Heart left ventricle (tissue), 16 donors: ENCODE results near the gene RGL1. TPM values are rescaled to one million over a fixed set of nuclear protein-coding genes. Genes with fewer than 3 reads are reported as not detected.
A peak's percentile ranks its signal among the peaks of the same experiment; 100 is the strongest.

ENCODE experiments used
- ATAC-seq, 4 donors: fragments of 200-7000 bp; cut with Tn5 transposase; one replicate each; pipeline ENCODE4 v1.9.1; 2020 to 2022; ENCODE audit warnings: moderate library complexity in 4 of 4, mild to moderate bottlenecking in 3 of 4, moderate number of reproducible peaks in 1 of 4
- DNase-seq, 5 donors: peaks; one replicate each; pipeline ENCODE4 v3.0.0-alpha.2; 2020
- H3K27ac ChIP-seq, 12 donors: fragments of 200-600 bp; sonication (generic) in 4 of 12; one replicate each; pipeline versions ENCODE4 v1.5.0 to v1.8.0; 2016 to 2022; ENCODE audit warnings: mild to moderate bottlenecking in 2 of 12
- H3K27me3 ChIP-seq, 9 donors: fragments of 200-600 bp; sonication (generic) in 2 of 9; one replicate each; pipeline versions ENCODE4 v1.5.1 to v1.8.0; 2016 to 2022; ENCODE audit warnings: mild to moderate bottlenecking in 3 of 9
- H3K36me3 ChIP-seq, 9 donors: fragments of 200-600 bp; sonication (generic) in 2 of 9; one replicate each; pipeline versions ENCODE4 v1.5.0 to v1.8.0; 2018 to 2022; ENCODE audit warnings: mild to moderate bottlenecking in 2 of 9
- H3K4me1 ChIP-seq, 12 donors: fragments of 200-600 bp; sonication (generic) in 4 of 12; one replicate each; pipeline versions ENCODE4 v1.5.0 to v1.8.0; 2016 to 2022; ENCODE audit warnings: mild to moderate bottlenecking in 3 of 12
- H3K4me3 ChIP-seq, 12 donors: fragments of 200-600 bp; sonication (generic) in 4 of 12; one replicate each; pipeline versions ENCODE4 v1.5.0 to v1.8.0; 2017 to 2022; ENCODE audit warnings: mild to moderate bottlenecking in 9 of 12, moderate library complexity in 4 of 12
- H3K9me3 ChIP-seq, 12 donors: fragments of 200-600 bp; sonication (generic) in 4 of 12; one replicate each; pipeline versions ENCODE4 v1.5.0 to v1.8.0; 2016 to 2022; ENCODE audit warnings: mild to moderate bottlenecking in 1 of 12
- POLR2A ChIP-seq, 2 donors: fragments of 450-650 bp; IDR thresholded peaks; one replicate each; pipeline ENCODE4 v1.6.1; 2017; ENCODE audit warnings: antibody characterized with exemption in 2 of 2, mild to moderate bottlenecking in 2 of 2, moderate library complexity in 2 of 2
- WGBS, 4 donors: extraction: QIAGEN DNeasy Blood & Tissue Kit in 2 of 4; methylation state at CpG; one replicate each; pipeline versions ENCODE4 v1.1.5 to v1.1.7; 2013 to 2018; 5-methylcytosine and 5-hydroxymethylcytosine counted together
- intact Hi-C, 10 donors: fragments of 100-400 bp; cut with DNase I; formaldehyde crosslinking; loops; one replicate each; pipeline versions ENCODE4 v1.11.1 to v1.14.2; 2022
- polyA plus RNA-seq, 2 donors: library from polyadenylated mRNA; stranded (reverse); fragments of 200-250 nt; gene quantifications; one replicate each; pipeline ENCODE4 v1.2.3, GENCODE V29; 2013
- total RNA-seq, 9 donors: library from RNA; depleted of rRNA in 2 of 9; stranded (reverse); fragments of >200 nt in 2 of 9; fragmentation: NEBNext Ultra II Directional in 3 of 9; extraction: Animal tissue kit (Norgen Biotek cat#: 25700) in 3 of 9; gene quantifications; one replicate each; pipeline versions ENCODE4 v1.1.0 to v1.2.4, GENCODE V29; 2016 to 2023
- TF ChIP-seq, protein P1 (sequence below), 12 donors: fragments of 200-600 bp; sonication (generic) in 4 of 12; IDR thresholded peaks; one replicate each; pipeline versions ENCODE4 v1.5.0 to v1.8.0; 2018 to 2022; ENCODE audit warnings: antibody characterized with exemption in 12 of 12, mild to moderate bottlenecking in 5 of 12
- donor health status: ischemic (EF 13 %, LVEDD 7.1; RV severe dilation, severe dysfunction).
- donor health status: healthy with polysubstance abuse.
- donor health status: DM: no; HTN: yes; CAD: no.
- donor health status: DM: no; HTN: no; CAD: no.
- donor health status: ischemic (EF 25% LVEDD 6.9; RV normal size, moderate dysfunction).
- donor health status: ischemic (EF 25% LVEDD 5.7; RV mildly dilated, moderate dysfunction).
- donor health status: healthy.
- donor health status: DM: yes; HTN: yes; CAD: no.
- donor health status: ischemic (EF 35%, LVEDD 5.7; RV mildly dilated, moderate dysfunction).
- donor health status: nonischemic (EF 11% LVEDD 7.7; RV severe dilation, severe dysfunction).
- donor health status: DM: yes; HTN: yes; CAD: no.
- donor health status: PGD.
- donor health status: ischemic (EF 29% LVEDD 5.4; RV normal size, mild dysfunction).
- donor health status: nonischemic (EF 23%, LVEDD 6.1; RV moderate dilation, normal function).

The RGL1 gene
- total and polyA plus RNA-seq, 11 donors, result 5.6 to 50.6 (median 15.5) TPM

DNA sequence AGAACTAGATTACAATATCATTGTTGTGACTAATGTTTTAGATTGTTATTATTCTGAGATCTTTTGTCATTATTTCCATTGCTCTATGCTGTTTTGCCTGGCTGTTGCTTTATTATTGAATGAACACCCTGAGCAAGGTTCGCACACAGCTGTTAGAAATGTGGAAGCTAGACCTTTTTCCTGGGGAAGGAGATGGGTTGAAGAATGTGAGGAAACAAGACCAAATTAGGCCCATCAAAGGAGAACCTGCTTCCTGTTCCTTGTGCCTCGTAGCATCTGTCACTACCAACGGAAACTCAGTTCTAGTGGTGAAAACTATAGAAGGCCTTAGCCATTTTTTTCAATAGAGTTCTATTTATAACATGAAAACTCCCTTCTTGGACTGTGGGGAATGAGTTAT is 68.7 kb downstream of the RGL1 start:
- DNase-seq (no peak), ATAC-seq (peak in 3 of 4 donors; percentile 20 to 46 (median 31))
- 26 to 34% (median 31%) methylated on average over 3 of the region's 3 CpGs for WGBS, 4 donors
- intact Hi-C loops, result loop anchor here in 4 of 10 donors (2.0 to 10.0 kb wide), 4 partner anchors 27 to 69 kb away; partner anchors contain the start of gene RGL1 (in 2 of the 4)
- H3K27ac ChIP-seq, result peak overlapping the region in 11 of 12 donors; percentile 14 to 84 (median 70)
- H3K9me3 ChIP-seq, result no peaks in the 10 kb centered on the region
- H3K4me1 ChIP-seq, result peaks cover 20 to 96% (median 71%) of the 10 kb centered on the region in 12 donors
- H3K36me3 ChIP-seq, result peaks cover 0 to 7% (median 0%) of the 10 kb centered on the region in 9 donors
- H3K4me3 ChIP-seq, result no peak overlapping the region
- H3K27me3 ChIP-seq, result no peaks in the 10 kb centered on the region
- TF ChIP-seq POLR2A (IDR thresholded peaks at IDR 0.05), result no peak
- TF ChIP-seq, protein P1, sequence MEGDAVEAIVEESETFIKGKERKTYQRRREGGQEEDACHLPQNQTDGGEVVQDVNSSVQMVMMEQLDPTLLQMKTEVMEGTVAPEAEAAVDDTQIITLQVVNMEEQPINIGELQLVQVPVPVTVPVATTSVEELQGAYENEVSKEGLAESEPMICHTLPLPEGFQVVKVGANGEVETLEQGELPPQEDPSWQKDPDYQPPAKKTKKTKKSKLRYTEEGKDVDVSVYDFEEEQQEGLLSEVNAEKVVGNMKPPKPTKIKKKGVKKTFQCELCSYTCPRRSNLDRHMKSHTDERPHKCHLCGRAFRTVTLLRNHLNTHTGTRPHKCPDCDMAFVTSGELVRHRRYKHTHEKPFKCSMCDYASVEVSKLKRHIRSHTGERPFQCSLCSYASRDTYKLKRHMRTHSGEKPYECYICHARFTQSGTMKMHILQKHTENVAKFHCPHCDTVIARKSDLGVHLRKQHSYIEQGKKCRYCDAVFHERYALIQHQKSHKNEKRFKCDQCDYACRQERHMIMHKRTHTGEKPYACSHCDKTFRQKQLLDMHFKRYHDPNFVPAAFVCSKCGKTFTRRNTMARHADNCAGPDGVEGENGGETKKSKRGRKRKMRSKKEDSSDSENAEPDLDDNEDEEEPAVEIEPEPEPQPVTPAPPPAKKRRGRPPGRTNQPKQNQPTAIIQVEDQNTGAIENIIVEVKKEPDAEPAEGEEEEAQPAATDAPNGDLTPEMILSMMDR (IDR thresholded peaks at IDR 0.05), result no peak

DNA sequence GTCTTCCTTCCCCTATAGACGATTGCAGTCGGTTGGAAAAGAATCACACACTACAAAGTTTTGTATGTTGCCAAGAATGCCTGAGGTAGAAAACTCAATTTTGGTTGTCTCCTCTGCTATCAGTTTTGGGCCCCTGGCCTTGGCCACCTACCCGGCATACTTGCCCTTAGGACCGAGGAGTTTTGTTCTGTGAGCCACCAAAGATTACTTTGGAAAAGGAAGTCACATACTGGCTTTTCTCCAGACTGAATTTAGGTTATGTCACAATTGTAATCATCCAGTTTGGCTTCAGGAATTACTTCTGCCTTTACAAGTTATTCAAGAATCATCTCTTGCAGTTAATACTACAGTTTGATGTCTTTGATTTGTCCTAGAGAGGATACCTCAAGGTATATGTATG is 71.4 kb downstream of the RGL1 start:
- H3K27me3 ChIP-seq, result no peaks in the 10 kb centered on the region
- ATAC-seq, result peak in 1 of 4 donors; percentile 15
- 25 to 38% (median 29%) methylated on average over 4 of the region's 4 CpGs for WGBS, 4 donors
- H3K36me3 ChIP-seq, result peaks cover 0 to 15% (median 0%) of the 10 kb centered on the region in 9 donors
- no peaks in the 10 kb centered on the region for H3K9me3 ChIP-seq
- peak overlapping the region in 11 of 12 donors; percentile 29 to 82 (median 63) for H3K27ac ChIP-seq
- DNase-seq, result no peak
- TF ChIP-seq, protein P1 (IDR thresholded peaks at IDR 0.05), result no peak
- TF ChIP-seq POLR2A (IDR thresholded peaks at IDR 0.05), result no peak
- intact Hi-C loops, result loop anchor here in 6 of 10 donors (5.0 to 10.0 kb wide), 5 partner anchors 34 to 72 kb away; partner anchors contain the start of gene RGL1 (in 2 of the 6)
- H3K4me3 ChIP-seq, result no peak overlapping the region
- peaks cover 17 to 98% (median 78%) of the 10 kb centered on the region in 12 donors for H3K4me1 ChIP-seq

DNA sequence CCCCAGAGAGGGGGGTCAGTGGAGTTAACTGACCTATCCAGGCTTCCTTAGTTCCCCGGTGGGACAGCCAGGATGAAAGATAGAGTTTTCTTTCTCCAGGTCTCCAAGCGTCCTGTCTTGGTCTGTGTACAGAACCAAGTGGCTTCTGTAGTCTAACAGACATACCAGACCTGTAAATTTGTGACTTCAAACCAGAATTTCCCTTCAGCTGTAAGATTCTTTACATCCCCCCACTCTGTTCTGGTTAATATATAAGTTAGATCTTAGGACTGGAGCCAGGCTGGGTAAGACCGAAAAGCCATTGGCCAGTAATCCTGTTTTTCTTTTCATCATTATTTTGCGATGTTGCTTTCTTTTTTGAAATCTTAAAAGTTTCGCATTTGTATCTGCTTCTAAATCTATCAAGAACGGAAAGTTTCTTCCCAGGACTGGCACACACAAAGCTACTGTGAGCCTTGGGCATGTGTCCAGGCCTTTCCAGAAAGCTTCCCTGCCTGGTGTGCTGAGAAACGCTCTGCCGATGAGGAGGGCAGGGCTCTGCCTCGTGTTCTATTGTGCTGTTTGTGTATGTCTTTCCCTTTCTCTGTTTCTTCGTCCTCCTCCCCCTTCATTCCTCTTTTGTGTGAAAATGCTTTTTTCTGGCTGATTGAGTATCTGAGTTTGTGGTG is 72.3 kb downstream of the RGL1 start:
- DNase-seq (peak; percentile 49 to 72 (median 60)), ATAC-seq (peak in 3 of 4 donors; percentile 38 to 72 (median 63))
- H3K9me3 ChIP-seq, result no peaks in the 10 kb centered on the region
- peaks cover 17 to 98% (median 78%) of the 10 kb centered on the region in 12 donors for H3K4me1 ChIP-seq
- peak overlapping the region; percentile 29 to 82 (median 63) for H3K27ac ChIP-seq
- peaks cover 0 to 18% (median 0%) of the 10 kb centered on the region in 9 donors for H3K36me3 ChIP-seq
- no peaks in the 10 kb centered on the region for H3K27me3 ChIP-seq
- H3K4me3 ChIP-seq, result peak overlapping the region in 8 of 12 donors; percentile 5 to 39 (median 14)
- 25 to 41% (median 31%) methylated on average over 10 of the region's 10 CpGs for WGBS, 4 donors
- intact Hi-C loops, result loop anchor here in 6 of 10 donors (5.0 to 10.0 kb wide), 5 partner anchors 35 to 72 kb away; partner anchors contain the start of gene RGL1 (in 2 of the 6)
- TF ChIP-seq, protein P1 (IDR thresholded peaks at IDR 0.05), result no peak
- TF ChIP-seq POLR2A (IDR thresholded peaks at IDR 0.05), result no peak

DNA sequence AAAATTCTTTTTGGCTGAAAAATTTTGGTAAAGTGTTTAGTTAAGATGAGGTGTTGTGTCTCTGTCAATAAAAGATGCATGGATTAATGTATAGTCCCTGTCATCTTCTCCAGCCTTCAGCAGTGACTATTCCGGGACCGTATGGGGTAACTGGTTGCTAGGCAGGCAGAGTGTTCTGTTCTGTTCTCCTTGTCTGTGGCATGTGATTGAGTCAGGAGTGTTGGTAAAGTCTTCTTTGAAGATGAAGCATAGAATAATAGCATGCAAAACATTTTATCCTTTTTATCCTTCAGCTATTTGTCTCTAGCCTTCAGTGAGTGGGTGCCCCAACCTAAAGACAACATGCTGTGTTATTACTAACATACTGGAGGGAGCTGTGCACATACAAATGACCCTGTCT is 74.6 kb downstream of the RGL1 start:
- Histone ChIP-seq H3K27me3 (no peaks in the 10 kb centered on the region), H3K9me3 (no peaks in the 10 kb centered on the region), H3K36me3 (peaks cover 0 to 27% (median 9%) of the 10 kb centered on the region in 9 donors), H3K4me3 (no peak overlapping the region), H3K4me1 (peaks cover 13 to 95% (median 63%) of the 10 kb centered on the region in 12 donors), H3K27ac (peak overlapping the region in 2 of 12 donors; percentile 53 to 80)
- 45 to 52% (median 48%) methylated on average over 2 of the region's 2 CpGs for WGBS, 4 donors
- no peak for TF ChIP-seq POLR2A (IDR thresholded peaks at IDR 0.05)
- TF ChIP-seq, protein P1 (IDR thresholded peaks at IDR 0.05), result no peak
- ATAC-seq, result peak; percentile 33 to 65 (median 56)
- no peak for DNase-seq
- intact Hi-C loops, result loop anchor here in 6 of 10 donors (5.0 to 10.0 kb wide), 5 partner anchors 37 to 75 kb away; partner anchors contain the start of gene RGL1 (in 2 of the 6)
